ENCODE measurements around the gene ARVCF.

DNA sequence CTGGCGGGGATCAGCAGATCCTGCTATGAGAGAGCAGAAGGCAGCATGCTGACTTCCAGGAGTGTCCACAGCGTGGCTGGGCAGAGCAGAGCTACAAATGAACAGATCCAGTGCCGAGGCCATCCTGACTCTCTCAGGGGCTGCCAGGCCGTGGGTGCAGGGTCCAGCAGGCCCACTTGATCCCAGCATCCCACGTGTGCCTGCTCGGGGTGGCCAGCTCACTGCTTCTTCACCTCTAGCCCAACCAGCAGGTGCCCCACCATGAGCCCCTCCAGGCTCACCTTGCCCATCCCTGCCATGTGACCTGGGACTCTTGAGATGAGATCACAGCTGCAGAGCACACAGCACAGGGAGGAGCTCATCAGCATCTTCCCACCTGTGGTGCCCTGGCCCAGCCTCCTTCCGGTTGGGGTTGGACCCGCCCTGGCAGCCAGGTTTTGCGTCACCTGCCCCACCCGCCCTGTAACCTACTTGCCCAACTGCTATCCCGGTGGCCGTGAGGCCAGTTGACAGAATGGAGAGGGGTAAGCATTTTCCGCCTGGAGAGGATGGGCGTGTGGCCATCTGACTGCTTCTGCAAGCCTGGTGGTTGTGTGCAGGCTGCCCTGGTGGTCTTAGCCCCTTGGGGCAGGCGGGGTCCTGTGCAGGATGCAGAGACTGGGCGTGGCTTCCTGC, 15.2 kb upstream of the ARVCF start:
- TF ChIP-seq, protein P1, sequence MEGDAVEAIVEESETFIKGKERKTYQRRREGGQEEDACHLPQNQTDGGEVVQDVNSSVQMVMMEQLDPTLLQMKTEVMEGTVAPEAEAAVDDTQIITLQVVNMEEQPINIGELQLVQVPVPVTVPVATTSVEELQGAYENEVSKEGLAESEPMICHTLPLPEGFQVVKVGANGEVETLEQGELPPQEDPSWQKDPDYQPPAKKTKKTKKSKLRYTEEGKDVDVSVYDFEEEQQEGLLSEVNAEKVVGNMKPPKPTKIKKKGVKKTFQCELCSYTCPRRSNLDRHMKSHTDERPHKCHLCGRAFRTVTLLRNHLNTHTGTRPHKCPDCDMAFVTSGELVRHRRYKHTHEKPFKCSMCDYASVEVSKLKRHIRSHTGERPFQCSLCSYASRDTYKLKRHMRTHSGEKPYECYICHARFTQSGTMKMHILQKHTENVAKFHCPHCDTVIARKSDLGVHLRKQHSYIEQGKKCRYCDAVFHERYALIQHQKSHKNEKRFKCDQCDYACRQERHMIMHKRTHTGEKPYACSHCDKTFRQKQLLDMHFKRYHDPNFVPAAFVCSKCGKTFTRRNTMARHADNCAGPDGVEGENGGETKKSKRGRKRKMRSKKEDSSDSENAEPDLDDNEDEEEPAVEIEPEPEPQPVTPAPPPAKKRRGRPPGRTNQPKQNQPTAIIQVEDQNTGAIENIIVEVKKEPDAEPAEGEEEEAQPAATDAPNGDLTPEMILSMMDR (IDR thresholded peaks at IDR 0.05) = no peak
- no peak for TF ChIP-seq EP300 (IDR thresholded peaks at IDR 0.05)
